Chondrocyte (in vitro differentiated cells): ENCODE data around the gene FAM174A. TPM values are rescaled to one million over a fixed set of nuclear protein-coding genes. Genes with fewer than 3 reads are reported as not detected.

Experiments
- DNase-seq: peaks from one replicate; pipeline ENCODE4 v3.0.0; 2021; ENCODE audit warnings: mixed read lengths, low spot score
- H3K27ac Mint-ChIP-seq: one replicate; pipeline ENCODE4 v1.8.0; 2021; ENCODE audit warnings: mild to moderate bottlenecking, moderate library complexity, mixed read lengths; ENCODE audit not compliant: unreplicated experiment
- H3K27me3 Mint-ChIP-seq: 2 replicates; pipeline ENCODE4 v1.8.0; 2021; ENCODE audit warnings: low read depth, mixed read lengths
- H3K36me3 Mint-ChIP-seq: 2 replicates; pipeline ENCODE4 v1.8.0; 2021; ENCODE audit warnings: low read depth, mixed read lengths
- H3K4me1 Mint-ChIP-seq: 2 replicates; pipeline ENCODE4 v1.8.0; 2021; ENCODE audit warnings: low read depth, mild to moderate bottlenecking, mixed read lengths
- H3K4me3 Mint-ChIP-seq: one replicate; pipeline ENCODE4 v1.8.0; 2021; ENCODE audit warnings: mild to moderate bottlenecking, moderate library complexity, mixed read lengths; ENCODE audit not compliant: unreplicated experiment
- H3K9me3 Mint-ChIP-seq: 2 replicates; pipeline ENCODE4 v1.8.0; 2021; ENCODE audit warnings: low read depth, mixed read lengths
- total RNA-seq: library from RNA; stranded (reverse); gene quantifications from 3 replicates; pipeline ENCODE4 v1.2.1, GENCODE V29; 2021
- TF ChIP-seq, protein P1 (sequence below): fragments of 200-600 bp; sonication (generic); IDR thresholded peaks from 2 replicates; pipeline ENCODE4 v1.5.0; 2021; ENCODE audit warnings: antibody characterized with exemption, mild to moderate bottlenecking, moderate library complexity

FAM174A gene
- total RNA-seq, 1 donor from 2014 or later, result 20.2 TPM

DNA sequence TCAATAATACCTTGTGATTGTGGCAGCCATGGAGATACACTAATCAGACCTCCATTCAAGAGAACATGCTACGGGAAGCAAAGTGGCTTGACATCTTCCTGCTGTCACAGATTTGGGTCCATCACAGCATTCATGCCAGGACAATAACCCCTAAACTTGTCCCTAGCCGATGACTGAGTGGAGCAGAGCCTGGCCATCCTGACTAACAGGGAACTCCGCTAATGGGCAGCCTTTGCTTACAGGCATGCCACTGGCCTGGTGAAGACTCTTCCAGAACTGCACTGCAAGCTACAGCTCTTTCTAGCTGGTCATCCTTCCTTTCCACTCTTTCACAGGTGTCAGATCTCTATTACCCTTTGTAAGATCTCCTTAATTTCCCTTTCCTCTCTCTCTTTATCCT lies 16.0 kb downstream of the FAM174A start:
- Mint-ChIP-seq H3K9me3 (peaks cover 5% of the 10 kb centered on the region), H3K4me1 (peaks cover 8% of the 10 kb centered on the region), H3K27me3 (no peaks in the 10 kb centered on the region), H3K36me3 (no peaks in the 10 kb centered on the region), H3K4me3 (no peak overlapping the region), H3K27ac (no peak overlapping the region)
- TF ChIP-seq, protein P1, sequence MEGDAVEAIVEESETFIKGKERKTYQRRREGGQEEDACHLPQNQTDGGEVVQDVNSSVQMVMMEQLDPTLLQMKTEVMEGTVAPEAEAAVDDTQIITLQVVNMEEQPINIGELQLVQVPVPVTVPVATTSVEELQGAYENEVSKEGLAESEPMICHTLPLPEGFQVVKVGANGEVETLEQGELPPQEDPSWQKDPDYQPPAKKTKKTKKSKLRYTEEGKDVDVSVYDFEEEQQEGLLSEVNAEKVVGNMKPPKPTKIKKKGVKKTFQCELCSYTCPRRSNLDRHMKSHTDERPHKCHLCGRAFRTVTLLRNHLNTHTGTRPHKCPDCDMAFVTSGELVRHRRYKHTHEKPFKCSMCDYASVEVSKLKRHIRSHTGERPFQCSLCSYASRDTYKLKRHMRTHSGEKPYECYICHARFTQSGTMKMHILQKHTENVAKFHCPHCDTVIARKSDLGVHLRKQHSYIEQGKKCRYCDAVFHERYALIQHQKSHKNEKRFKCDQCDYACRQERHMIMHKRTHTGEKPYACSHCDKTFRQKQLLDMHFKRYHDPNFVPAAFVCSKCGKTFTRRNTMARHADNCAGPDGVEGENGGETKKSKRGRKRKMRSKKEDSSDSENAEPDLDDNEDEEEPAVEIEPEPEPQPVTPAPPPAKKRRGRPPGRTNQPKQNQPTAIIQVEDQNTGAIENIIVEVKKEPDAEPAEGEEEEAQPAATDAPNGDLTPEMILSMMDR, result no peak
- no peak for DNase-seq

DNA sequence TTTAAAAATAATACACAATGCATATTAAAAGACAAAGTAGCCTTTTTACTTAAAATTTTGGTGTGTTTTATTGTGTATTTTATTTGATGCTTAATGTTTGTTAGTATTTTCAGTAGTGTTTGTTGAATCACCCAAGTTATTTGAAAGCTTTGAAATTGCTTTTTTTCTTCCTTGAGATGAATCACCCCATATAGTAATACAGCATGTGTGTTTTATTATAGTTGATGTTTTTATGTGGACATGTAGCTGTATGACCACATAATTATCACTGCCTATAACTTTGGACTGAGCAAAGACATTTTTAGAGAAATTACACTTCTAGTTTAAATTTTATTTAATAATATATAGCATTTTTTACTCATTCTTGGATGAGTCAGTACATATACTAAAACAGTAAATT lies 18.0 kb downstream of the FAM174A start:
- no peak overlapping the region for H3K4me3 Mint-ChIP-seq
- TF ChIP-seq, protein P1, result no peak
- no peak overlapping the region for H3K27ac Mint-ChIP-seq
- H3K36me3 Mint-ChIP-seq, result no peaks in the 10 kb centered on the region
- DNase-seq, result no peak
- peaks cover 7% of the 10 kb centered on the region for H3K9me3 Mint-ChIP-seq
- no peaks in the 10 kb centered on the region for H3K27me3 Mint-ChIP-seq
- H3K4me1 Mint-ChIP-seq, result peaks cover 8% of the 10 kb centered on the region

DNA sequence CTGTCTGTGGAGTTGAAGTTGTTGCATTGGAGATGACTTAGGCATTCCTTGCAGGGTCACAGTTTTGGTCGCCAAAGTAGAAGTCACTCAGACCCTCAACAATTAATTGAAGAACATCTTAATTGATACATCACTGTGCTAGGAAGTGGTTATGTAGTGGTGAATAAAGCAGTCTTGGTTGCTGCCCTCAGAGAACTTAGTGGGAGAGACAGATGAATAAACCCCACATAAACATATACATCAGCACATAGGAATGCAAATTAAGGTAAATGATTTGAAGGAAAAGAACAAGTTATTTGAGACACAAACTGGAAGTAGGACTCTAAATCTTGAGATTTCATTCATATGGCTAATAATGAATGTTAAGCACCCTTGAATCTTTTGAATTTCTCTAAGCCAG lies 25.7 kb downstream of the FAM174A start:
- DNase-seq, result no peak
- Mint-ChIP-seq H3K27me3 (no peaks in the 10 kb centered on the region), H3K4me3 (no peak overlapping the region), H3K36me3 (peaks cover 7% of the 10 kb centered on the region), H3K4me1 (peaks cover 14% of the 10 kb centered on the region), H3K9me3 (peaks cover 16% of the 10 kb centered on the region), H3K27ac (no peak overlapping the region)
- TF ChIP-seq, protein P1, result no peak

DNA sequence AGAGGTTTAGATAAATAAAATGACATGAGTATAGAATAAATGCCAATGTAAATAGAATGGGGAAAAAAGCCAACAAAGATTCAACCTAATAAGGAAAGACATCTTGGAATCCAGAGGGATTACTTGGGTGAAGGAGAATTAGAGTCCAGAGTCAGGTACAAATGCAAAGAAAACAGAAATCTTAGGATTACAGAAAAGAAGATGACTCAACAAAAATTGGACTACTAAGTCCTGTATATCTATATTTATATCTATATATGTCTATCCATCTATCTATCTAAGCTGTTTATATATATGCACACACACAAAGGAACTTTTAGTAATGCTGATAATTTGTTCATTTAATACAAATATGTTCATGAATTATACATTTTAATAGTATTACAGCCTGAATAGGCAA lies 27.6 kb downstream of the FAM174A start:
- no peak overlapping the region for H3K4me3 Mint-ChIP-seq
- peaks cover 14% of the 10 kb centered on the region for H3K4me1 Mint-ChIP-seq
- TF ChIP-seq, protein P1, result no peak
- peaks cover 10% of the 10 kb centered on the region for H3K36me3 Mint-ChIP-seq
- H3K27me3 Mint-ChIP-seq, result no peaks in the 10 kb centered on the region
- no peak for DNase-seq
- peaks cover 16% of the 10 kb centered on the region for H3K9me3 Mint-ChIP-seq
- peak overlapping the region; percentile 3 for H3K27ac Mint-ChIP-seq

DNA sequence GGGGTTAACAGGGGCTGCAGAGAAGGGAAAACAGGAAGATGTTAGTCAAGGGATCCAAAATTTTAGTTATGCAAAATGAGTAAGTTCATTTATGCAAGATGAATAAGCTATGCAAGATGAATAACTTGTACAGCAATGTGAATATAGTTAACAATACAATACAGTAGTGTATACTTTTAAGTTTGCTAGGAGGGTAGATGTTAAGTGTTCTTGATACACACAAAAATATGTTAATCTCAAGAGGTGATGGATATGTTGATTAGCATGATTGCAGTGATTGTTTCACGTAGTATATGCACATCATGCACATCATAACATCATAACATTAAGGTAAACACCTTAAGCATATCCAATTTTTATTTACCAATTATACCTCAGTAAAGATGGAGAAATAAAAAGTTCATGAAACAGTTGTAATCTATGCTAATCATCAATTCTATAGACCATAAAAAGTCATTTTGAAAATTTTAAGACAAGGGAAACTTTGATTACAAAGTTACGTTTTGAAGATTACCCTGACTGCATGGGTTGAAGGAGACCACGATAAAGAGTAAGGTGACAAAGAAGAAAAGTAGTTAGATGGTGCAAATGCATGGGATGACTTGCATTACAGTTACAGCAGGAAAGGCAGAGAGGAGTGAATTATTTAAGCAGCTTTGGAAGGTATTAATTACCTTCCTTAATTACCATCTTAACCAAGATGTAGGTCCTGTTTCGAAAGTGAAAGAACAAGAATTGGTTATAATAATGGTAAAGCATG lies 31.4 kb downstream of the FAM174A start:
- TF ChIP-seq, protein P1, result no peak
- Mint-ChIP-seq H3K4me3 (no peak overlapping the region), H3K9me3 (no peaks in the 10 kb centered on the region), H3K27me3 (no peaks in the 10 kb centered on the region), H3K4me1 (peaks cover 11% of the 10 kb centered on the region), H3K27ac (no peak overlapping the region), H3K36me3 (peaks cover 10% of the 10 kb centered on the region)
- DNase-seq, result no peak
